Upper lobe of right lung (tissue), 1 donor: ENCODE results near the gene PAX9. TPM values are rescaled to one million over a fixed set of nuclear protein-coding genes. Genes with fewer than 3 reads are reported as not detected.
"Not testable (repeated sequence)": the region's sequence is repeated elsewhere in the genome, so short reads cannot be mapped to it uniquely, and the experiment has no call there.

ENCODE experiments used
- ATAC-seq: fragments of 200-7000 bp; cut with Tn5 transposase; one replicate; pipeline ENCODE4 v1.9.1; 2020; ENCODE audit warnings: mild to moderate bottlenecking, moderate library complexity
- DNase-seq: peaks from one replicate; pipeline ENCODE4 v3.0.0-alpha.2; 2020
- H3K27ac ChIP-seq: fragments of 200-600 bp; one replicate; pipeline ENCODE4 v1.8.0; 2022
- H3K27me3 ChIP-seq: fragments of 200-600 bp; one replicate; pipeline ENCODE4 v1.8.0; 2022; ENCODE audit warnings: mild to moderate bottlenecking
- H3K36me3 ChIP-seq: fragments of 200-600 bp; one replicate; pipeline ENCODE4 v1.8.0; 2022
- H3K4me1 ChIP-seq: fragments of 200-600 bp; one replicate; pipeline ENCODE4 v1.8.0; 2022
- H3K4me3 ChIP-seq: fragments of 200-600 bp; one replicate; pipeline ENCODE4 v1.8.0; 2022; ENCODE audit warnings: mild to moderate bottlenecking
- H3K9me3 ChIP-seq: fragments of 200-600 bp; one replicate; pipeline ENCODE4 v1.8.0; 2022
- intact Hi-C: fragments of 100-400 bp; cut with DNase I; formaldehyde crosslinking; loops from one replicate; pipeline ENCODE4 v1.11.0; 2022
- total RNA-seq: library from RNA; stranded (reverse); fragmentation: NEBNext Ultra II Directional; extraction: Animal tissue kit (Norgen Biotek cat#: 25700); gene quantifications from one replicate; pipeline ENCODE4 v1.2.1, GENCODE V29; 2021
- TF ChIP-seq, protein P1 (sequence below): fragments of 200-600 bp; IDR thresholded peaks from one replicate; pipeline ENCODE4 v1.8.0; 2022; ENCODE audit warnings: antibody characterized with exemption
- donor health status: DM: no; HTN: yes; CAD: no; lungs with severe emphysema.

The PAX9 gene
- total RNA-seq, 1 donor from 2014 or later: 0.78 TPM

GRCh38 chr14:36690311-36691040 is 28.8 kb downstream of the PAX9 start:
- Histone ChIP-seq H3K4me1 (no peaks in the 10 kb centered on the region), H3K4me3 (no peak overlapping the region), H3K36me3 (no peaks in the 10 kb centered on the region), H3K27ac (no peak overlapping the region), H3K27me3 (no peaks in the 10 kb centered on the region), H3K9me3 (no peaks in the 10 kb centered on the region)
- intact Hi-C loops: no loop called here
- ATAC-seq (no peak), DNase-seq (no peak)
- TF ChIP-seq, protein P1, sequence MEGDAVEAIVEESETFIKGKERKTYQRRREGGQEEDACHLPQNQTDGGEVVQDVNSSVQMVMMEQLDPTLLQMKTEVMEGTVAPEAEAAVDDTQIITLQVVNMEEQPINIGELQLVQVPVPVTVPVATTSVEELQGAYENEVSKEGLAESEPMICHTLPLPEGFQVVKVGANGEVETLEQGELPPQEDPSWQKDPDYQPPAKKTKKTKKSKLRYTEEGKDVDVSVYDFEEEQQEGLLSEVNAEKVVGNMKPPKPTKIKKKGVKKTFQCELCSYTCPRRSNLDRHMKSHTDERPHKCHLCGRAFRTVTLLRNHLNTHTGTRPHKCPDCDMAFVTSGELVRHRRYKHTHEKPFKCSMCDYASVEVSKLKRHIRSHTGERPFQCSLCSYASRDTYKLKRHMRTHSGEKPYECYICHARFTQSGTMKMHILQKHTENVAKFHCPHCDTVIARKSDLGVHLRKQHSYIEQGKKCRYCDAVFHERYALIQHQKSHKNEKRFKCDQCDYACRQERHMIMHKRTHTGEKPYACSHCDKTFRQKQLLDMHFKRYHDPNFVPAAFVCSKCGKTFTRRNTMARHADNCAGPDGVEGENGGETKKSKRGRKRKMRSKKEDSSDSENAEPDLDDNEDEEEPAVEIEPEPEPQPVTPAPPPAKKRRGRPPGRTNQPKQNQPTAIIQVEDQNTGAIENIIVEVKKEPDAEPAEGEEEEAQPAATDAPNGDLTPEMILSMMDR: no peak

DNA sequence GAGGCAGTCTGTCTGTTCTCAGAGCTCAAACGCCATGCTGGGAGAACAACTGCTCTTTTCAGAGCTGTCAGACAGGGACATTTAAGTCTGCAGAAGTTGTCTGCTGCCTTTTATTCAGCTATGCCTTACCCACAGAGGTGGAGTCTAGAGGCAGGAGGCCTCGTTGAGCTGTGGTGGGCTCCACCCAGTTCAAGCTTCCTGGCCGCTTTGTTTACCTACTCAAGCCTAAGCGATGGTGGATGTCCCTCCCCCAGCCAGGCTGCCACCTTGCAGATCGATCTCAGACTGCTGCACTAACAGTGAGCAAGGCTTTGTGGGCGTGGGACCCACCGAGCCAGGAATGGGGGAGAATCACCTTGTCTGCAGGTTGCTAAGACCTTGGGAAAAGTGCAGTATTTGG is 37.8 kb downstream of the PAX9 start:
- H3K36me3 ChIP-seq, ATAC-seq, DNase-seq, H3K4me1 ChIP-seq, H3K9me3 ChIP-seq, intact Hi-C loops, H3K27ac ChIP-seq, H3K27me3 ChIP-seq, H3K4me3 ChIP-seq: not testable (repeated sequence)

DNA sequence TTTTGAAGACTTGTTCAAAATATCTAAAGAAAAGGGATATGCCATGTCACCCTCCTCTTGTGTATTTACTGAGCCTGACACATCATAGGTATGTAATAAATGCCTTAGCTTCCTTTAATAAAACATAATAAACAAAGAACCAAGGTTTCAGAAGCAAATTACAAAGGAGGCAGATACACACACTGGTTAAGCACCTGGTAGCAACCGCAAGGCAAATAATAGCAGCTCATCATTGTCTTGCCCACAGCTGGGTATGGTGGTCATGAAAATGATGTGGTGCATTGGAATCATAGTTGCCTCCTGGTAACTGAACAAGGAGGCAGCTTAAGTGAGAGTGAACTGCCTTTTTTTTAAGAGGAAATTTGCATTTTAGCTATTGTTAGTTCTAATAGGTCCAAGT is 39.0 kb downstream of the PAX9 start:
- Histone ChIP-seq H3K4me1 (no peaks in the 10 kb centered on the region), H3K36me3 (no peaks in the 10 kb centered on the region), H3K27ac (no peak overlapping the region), H3K27me3 (no peaks in the 10 kb centered on the region), H3K4me3 (no peak overlapping the region), H3K9me3 (no peaks in the 10 kb centered on the region)
- no peak for ATAC-seq
- intact Hi-C loops: no loop called here
- TF ChIP-seq, protein P1: no peak
- no peak for DNase-seq

DNA sequence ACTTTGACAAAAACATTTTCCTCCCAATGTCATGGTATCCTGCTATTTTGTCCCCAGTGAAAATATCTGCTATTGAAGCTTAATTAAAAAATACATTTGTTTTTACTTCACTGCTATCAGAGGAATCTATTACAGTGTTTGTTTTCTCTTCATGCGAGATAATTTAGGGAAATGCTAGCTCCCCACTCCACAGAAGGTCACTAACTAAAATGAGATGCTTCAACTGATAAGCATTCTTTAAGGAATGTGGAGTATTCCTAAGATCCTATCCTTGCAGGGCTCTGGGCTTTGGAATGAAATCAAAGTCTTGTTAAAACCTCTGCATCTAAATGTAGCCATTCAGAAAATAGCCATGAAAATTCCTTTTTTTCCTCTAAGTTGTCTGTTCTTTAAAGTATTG is 39.5 kb downstream of the PAX9 start:
- ATAC-seq: no peak
- H3K4me3 ChIP-seq: no peak overlapping the region
- intact Hi-C loops: no loop called here
- H3K9me3 ChIP-seq: no peaks in the 10 kb centered on the region
- no peak for DNase-seq
- no peak overlapping the region for H3K27ac ChIP-seq
- H3K36me3 ChIP-seq: no peaks in the 10 kb centered on the region
- TF ChIP-seq, protein P1: no peak
- no peaks in the 10 kb centered on the region for H3K4me1 ChIP-seq
- H3K27me3 ChIP-seq: no peaks in the 10 kb centered on the region

GRCh38 chr14:36702474-36702873 is 40.8 kb downstream of the PAX9 start:
- no peaks in the 10 kb centered on the region for H3K36me3 ChIP-seq
- H3K27ac ChIP-seq: no peak overlapping the region
- H3K4me3 ChIP-seq: no peak overlapping the region
- intact Hi-C loops: no loop called here
- H3K9me3 ChIP-seq: no peaks in the 10 kb centered on the region
- TF ChIP-seq, protein P1: no peak
- DNase-seq: no peak
- ATAC-seq: no peak
- H3K27me3 ChIP-seq: no peaks in the 10 kb centered on the region
- H3K4me1 ChIP-seq: no peaks in the 10 kb centered on the region

DNA sequence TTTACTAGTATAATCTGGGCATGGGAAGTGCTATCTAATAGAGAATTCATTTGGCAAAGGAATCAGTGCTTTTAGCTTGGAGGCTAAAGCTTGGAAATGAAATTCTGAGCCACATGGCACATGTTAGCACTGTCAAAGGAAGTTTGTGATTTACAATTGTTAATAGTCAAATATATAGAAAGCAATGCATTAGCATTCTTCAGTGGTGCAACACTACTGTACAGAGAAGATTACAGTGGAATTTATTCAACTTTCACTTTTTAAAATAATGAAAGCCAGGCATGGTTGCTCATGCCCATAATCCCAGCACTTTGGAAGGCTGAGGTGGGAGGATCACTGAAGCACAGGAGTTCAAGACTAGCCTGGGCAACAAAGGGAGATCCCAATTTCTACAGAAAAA is 45.9 kb downstream of the PAX9 start:
- H3K27ac ChIP-seq: no peak overlapping the region
- intact Hi-C loops: no loop called here
- no peak for ATAC-seq

More for the DNA sequence above, 45.9 kb downstream of the PAX9 start:
- H3K4me3 ChIP-seq: no peak overlapping the region
- no peaks in the 10 kb centered on the region for H3K27me3 ChIP-seq
- DNase-seq: no peak
- H3K36me3 ChIP-seq: no peaks in the 10 kb centered on the region
- no peaks in the 10 kb centered on the region for H3K9me3 ChIP-seq
- TF ChIP-seq, protein P1: no peak
- no peaks in the 10 kb centered on the region for H3K4me1 ChIP-seq
